ENCODE data around the gene TRIM67.

The TRIM67 gene

DNA sequence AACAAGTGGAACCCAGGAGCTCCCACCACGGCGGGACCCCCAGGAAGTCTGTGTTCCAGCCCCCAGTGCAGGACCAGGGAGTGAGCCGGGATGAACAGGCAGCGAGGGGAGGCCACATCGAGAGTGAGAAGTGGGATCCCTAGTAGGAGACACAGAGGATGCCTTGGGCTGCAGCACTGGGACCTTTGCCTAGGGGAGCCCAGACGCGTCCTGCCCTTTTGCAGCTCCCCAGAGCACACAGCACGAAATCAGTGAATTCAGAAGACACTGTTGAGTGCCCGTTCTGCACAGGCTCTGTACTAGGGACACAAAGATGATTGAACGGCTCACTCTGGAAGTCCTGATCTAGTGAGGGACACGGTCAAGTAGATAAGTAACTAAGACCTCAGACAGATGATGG is 23.5 kb downstream of the TRIM67 start:
- no peak for DNase-seq

DNA sequence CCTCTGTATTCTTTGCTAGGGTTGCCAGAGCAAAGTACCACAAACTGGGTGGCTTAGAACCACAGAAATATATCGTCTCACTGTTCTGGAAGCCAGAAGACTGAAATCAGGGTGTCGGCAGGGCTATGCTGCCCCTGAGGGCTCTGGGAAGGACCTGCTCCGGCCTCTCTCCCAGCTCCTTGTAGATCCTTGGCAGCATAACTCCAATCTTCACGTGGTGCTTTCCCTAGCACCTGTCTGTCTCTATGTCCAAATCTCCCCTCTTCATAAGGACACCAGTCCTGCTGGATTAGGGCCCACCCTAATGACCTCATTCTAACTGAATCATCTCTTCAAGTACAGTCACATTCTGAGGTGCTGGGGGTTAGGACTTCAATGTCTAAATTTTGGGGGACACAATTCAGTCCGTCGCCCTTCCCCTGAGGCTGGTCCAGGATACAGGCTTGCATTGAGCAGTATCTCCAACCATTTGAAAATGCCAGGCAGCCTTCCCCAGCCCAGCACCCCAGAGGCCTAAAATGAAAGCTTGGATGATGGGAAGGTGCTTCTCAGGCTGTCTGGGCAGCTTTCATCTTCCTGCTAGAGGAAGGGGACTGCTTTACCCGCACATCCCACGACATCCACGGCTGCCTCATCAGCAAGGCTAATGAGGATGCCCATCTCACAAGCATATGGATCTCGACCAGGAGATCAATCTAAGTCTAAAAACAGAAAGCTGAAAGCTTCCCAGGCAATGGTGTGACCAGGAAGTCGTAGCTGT is 24.7 kb downstream of the TRIM67 start:
- DNase-seq = no peak

DNA sequence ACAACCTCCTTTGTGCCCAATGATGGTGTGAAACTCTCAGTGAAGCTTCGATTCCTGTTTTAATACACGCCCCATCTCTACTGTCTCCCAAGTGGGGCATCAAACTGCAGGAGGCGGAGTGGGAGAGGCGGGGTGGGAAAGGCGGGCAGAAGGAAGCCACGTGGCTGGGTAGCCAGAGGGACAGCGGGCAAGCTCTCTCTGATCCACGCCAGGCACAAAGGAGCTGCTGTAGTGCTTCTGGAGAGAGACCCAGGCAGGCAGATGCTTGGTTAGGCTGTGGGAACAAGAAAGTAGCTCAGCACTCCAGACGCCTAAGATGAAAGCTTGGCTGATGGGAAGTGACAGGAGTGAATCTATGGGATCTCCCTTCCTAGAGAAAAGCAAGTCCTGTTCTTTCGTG is 25.7 kb downstream of the TRIM67 start:
- DNase-seq = no peak

DNA sequence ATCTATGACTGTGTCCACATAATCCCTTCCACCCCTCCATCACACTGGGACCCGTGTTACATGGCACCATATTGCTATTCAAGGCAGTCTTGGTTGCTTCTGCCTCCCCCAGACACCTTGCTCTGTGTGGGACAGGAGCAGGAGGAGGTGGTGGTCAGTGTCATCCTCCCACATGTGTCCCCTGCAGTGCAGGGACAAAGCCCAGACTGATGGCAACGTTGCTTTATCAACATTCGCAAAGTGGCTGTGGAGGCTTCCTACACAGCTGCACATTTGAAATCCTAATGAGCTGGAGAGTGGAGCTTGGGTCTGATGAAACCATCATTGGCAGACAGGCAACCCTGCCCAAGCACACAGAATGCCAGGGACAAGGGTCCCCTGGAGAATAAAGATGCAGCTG is 26.2 kb downstream of the TRIM67 start:
- DNase-seq = no peak

DNA sequence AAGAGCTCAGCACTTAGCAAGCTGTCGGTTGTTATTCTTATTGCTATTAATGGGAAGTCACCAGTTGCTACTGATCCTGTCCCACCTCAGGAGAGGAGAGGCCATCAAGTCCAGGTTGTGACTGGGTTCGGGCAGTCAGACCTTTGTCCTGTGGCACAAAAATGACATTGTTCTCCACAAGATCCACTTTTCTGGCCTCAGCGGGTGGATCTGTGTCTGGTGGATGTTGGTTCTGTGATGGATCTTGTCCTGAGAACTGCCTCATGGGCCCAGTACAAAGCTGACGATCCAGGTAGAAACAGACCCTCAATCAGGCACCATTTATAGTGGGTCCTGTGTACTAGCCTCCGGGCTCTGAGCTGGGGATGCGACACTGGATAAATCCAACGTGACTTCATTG is 26.9 kb downstream of the TRIM67 start:
- DNase-seq = no peak

DNA sequence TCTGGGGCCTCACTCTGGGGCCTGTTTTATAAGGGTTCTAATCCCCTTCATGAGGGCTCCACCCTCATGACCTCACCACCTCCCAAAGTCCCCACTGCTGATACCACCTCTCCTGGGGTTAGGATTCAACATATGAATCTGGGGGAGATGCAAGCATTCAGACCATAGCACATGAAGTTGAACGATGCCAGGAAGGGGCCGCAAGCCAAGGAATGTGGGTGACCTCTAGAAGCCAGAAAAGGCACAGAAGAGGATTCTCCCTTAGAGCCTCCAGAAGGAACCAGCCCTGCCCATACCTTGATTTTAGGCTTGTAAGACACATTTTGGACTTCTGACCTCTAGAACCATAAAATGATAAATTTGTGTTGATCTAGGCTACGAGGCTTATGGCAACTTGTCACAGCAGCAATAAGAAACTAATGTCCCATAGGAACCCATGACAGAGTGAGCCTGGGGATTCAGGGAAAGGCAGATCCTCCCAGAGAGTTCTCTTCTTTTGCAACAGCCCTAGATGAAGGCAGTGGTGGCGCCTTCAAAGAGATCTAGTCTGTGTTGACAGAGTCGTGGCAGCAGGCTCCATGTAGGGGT is 27.9 kb downstream of the TRIM67 start:
- DNase-seq = no peak

DNA sequence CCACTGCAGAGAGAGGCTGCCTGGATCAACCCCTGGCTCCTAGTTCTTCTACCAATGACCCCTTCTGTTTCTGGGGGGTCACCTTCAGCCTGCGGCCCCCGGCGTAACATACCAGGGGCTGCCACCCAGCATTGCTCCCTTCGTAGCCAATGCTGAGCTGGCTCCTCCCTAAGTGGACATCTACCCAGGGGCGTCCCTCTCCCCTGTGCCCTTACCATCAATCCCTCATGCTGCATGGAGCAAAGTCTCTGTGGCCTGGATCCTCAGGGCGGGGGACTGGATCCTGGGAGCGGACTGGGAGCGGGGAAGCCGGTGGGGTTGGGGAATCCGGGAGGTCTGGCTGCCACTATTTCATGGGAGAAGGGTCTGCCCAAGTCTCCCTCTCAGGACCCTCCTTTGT is 28.6 kb downstream of the TRIM67 start:
- no peak for DNase-seq

DNA sequence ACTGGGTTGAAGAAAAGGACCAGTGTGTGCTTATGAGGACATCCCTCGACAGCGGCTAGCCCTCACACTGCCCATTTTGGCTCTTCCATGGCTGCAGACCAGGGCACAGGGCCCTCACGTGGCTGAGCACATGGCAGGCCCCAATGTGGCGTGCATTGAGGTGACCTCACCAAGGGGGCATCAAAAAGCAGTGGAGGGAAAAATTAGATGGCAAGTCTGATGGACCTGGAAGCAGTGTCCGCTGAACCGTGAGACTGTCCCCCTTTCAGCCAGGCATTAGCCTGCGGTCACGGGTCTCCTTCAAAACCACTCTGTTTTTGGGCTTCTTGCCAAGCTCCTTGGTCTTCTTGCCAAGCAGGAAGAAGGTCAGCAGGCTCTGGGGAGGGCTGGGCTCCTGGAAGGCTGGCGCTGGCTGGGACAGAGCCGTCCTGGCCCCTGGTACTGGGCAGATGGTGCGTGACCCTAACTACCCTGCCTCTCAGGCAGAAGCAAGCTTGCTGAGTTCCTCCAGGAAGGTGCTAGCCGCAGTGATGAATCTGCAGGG is 30.8 kb downstream of the TRIM67 start:
- no peak for DNase-seq

DNA sequence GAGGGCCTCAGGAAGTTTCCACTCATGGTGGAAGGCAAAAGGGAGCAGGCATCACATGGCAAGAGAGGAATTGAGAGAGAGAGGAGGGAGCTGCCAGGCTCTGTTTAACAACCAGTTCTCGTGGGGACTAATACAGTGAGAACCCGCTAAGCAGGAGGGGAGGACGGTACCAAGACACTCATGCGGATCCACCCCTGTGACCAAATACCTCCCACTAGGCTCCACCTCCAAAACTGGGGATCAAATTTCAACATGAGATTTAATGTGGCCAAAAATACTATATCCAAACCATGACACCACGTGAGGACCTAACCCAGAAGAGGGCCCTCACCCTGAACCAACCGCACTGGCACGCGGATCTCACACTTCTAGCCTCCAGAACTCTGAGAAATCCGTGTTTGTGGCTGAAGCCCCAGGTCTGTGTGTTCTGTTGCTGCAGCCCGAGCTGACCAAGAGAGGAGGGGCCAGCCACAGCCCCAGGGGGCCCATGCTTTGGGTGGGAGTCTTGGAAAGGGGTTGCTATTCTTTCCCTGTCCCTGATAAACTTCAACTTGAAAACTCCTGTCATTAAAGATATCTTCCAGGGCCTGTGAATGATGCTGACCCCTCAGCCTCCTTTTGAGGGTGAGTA is 32.0 kb downstream of the TRIM67 start:
- DNase-seq = no peak

DNA sequence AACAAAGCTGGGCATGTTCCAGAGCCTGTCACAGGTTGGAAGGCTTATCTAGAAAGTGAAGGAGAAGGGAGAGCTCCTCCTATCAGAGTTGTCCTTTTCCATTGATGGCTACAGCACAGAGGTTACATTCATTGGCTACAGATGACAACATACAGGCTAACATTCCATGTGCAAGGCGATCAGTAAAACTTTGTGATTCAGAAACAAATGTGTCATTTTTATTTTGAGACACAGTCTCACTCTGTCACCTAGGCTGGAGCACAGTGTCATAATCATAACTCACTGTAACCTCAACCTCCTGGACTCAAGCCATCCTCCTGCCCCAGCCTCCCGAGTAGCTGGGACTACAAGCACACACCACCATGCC is 32.6 kb downstream of the TRIM67 start:
- no peak for DNase-seq

DNA sequence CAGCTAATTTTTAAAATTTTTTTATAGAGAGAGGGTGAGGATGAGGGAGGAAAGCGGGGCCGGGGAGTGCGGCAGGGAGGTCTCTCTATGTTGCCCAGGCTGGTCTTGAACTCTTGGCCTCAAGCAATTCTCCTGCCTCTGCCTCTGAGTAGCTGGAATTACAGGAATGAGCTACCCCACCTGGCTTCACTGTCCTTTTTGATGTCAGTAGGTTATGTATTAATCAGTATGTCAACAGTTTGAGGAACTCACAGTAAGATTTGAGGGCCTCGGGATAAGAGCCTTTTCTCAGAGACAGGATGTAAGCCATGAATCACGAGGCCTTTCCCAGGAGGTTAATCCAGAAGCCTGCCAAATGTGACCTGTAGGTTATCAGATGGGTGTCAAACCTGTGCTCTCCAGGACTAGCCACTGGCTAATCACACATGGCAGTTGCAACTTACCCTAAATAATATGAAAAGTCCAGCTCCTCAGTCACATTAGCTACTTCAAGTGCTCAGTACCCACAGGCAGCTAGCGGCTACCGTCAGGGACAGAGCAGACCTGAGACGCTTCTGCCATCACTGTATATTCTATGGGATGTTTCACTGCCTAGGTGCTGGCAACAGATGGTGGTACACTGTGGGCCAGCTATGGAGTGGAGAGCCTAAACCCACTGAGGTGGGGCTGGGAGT is 33.1 kb downstream of the TRIM67 start:
- DNase-seq = no peak

DNA sequence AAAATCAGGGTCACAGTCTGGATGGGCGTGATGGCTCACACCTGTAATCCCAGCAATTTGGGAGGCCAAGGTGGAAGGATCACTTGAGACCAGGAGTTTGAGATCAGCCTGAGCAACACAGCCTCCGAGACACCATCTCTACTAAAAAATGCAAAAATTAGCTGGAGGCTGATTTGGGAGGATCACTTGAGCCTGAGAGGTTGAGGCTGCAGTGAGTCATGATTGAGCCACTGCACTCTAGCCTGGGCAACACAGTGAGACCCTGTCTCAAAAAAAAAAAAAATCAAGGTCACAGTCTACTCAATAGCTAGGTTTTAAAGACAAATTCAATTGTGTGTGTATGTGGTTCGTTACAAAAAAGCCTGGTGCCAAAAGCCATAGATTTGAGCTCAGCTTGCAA is 34.4 kb downstream of the TRIM67 start:
- no peak for DNase-seq

DNA sequence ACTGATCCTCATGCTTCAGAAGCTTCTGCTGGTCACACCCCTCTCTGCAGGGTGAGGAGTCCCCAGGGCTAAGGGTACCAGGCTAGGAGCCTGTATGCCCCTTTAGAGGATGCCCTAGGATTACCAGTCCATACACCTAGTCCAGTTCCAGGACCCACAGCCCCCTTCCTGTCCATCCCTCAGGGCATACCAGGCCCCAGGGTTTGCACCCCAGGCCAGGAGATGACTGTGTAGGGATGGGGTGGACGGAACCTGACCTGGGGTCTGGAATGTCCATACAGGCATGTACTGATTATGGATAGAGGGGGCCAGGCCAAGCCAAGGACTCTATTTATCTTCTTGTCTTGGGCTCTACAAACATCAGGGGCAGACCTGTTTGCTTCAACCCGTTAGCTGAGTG is 34.9 kb downstream of the TRIM67 start:
- DNase-seq = no peak

DNA sequence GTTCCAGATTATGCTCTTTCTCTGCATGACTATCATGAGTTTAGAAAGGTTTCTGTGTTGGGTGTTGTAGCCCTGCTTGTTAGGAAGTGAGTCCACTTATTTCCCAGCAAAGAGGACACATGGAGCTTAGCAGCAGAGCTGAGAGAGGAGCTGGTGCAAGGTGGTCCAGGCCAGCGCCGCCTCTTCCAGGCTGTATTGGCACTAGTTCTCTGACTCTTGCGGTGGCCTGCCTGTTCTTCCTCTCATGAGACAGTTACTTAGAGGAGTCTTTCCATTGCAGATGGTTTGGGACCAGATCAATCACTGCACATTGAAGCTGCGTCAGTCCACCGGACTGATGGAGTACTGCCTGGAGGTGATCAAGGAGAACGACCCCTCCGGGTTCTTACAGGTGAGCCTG is 38.0 kb downstream of the TRIM67 start:
- DNase-seq = no peak

DNA sequence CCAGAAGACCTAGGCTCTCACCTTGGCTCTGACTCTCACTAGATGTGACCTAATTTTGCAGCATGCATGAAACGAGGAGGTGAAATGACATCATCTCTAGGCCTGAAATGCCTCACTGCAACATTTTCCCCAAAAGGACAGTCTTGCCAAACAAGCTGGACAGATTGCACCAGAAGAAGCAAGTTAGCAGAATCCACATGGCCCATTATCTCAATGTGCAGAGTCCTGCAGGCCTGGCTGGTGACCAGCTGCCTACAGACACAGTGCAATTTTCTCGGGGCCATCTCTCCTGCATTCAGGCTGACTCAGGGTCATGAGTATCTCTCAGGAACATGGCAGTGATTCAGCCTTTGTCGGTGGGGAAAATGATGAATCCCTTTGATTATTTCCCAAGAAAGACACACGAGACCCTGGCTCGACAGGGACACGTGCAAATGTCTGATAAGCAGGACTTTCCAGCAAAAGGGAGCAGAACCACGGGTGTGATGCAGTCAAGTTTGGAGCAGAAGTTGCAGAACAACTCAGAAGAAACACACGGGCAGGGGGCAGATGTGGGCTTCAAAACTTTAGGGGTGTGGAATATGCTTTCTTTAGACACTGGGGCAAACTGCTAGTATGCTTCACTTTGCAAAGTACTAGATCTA is 38.7 kb downstream of the TRIM67 start:
- DNase-seq = no peak

DNA sequence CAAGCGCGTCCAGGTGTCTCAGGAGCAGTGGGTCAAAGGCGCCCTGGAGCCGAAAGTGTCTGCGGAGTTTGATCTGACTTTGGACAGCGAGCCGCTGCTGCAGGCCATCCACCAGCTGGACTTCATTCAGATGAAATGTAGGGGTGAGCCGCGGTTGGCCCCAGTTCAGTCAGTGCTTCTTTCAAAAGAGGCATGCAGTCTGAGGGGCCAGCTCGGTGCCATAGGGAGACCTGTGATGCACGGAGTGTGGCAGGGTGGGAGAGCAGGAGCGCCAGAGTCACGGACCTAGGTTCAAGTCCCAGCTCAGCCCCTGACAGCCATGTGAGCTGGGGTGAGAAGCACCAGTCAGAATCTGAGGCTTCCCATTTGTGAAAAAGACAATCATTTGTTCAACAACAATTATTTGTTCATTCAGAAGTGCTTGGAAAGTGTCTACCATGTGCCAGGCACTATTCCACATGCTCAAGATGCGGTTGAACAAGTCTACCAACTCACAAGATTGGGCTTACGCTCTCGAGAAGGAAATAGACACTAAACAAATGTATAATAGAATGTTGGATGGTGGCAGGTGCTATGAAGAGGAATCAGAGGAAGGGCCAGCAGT is 39.6 kb downstream of the TRIM67 start:
- DNase-seq = no peak

DNA sequence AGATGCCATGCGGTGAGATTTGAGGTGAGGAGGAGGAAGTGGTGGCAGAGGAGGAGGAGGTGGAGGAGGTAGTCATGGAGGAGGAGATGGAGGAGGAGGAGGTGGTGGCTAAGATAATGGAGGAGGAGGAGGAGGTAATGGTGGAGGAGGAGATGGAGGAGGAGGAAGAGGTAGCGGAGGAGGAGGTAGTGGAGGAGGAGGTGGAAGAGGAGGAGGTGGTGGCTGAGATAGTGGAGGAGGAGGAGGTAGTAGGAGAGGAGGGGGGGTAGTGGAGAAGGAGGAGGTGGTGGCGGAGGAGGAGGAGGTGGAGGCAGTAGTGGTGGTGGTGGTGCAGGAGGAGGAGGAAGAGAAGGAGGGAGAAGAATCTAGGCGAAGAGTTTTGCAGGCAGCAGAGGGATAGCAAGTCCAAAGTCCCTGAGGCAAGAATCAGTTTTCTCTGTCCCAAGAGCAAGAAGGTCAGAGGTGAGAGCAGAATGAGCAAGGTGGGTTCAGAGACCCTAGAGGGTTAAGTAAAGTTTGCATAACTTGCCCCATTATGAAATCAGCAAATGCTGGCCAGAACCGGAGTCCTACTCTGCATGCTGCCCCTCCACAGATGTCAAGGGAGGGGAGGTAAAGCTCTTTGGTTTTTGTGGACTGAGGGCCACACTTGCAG is 40.2 kb downstream of the TRIM67 start:
- no peak for DNase-seq

DNA sequence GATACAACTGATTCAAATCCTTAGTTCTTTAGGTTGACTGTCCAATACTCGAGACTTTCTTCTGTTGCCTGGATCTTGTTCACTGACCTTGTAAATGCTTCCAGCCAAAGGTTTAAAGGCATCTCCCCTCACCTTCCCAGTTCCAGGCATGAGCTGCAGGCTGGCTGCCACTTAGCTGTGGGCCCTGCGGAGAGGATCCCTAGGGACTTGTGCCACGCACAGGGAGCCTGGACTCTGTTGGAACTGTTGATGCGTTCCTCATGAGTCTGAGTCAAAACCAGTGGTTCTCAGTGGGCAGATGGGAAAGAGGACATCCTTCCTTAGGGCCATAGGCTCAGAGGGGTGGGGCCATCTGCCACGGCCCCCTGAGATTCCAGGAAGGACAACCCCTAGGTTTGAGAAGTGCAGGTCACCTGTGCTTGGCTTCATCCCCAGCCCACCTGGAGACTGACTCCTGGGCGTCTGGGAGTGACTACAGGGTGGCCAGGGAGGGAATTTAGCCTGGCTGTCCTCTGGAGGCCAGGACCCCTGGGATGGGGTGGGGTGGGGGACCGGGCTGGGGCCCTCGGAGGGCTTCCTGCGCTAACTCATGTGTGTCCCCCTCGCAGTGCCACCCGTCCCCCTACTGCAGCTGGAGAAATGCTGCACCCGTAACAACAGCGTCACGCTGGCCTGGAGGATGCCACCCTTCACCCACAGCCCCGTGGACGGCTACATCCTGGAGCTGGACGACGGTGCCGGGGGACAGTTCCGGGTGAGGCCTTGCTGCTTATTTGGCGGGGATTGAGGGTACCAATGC is 41.6 kb downstream of the TRIM67 start:
- DNase-seq = no peak

DNA sequence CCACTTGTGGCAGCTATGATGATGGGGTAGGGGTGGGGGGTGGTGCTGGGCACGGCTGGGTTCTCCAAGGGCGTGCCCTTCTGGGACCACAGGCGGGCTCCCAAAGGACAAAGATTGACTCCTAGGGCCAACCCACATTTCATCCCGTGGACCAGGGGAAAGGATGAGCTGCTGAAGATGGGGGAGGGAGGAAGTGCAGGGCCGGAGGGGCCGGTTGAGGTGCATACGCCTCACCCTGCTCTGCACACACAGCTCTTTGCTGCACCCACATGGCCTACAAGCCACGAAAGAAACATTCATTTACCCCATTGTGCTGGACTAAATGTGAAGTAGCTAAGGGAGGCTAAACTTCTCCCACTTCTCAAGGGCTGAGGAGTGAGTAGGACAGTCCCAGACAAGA is 45.0 kb downstream of the TRIM67 start:
- no peak for DNase-seq

DNA sequence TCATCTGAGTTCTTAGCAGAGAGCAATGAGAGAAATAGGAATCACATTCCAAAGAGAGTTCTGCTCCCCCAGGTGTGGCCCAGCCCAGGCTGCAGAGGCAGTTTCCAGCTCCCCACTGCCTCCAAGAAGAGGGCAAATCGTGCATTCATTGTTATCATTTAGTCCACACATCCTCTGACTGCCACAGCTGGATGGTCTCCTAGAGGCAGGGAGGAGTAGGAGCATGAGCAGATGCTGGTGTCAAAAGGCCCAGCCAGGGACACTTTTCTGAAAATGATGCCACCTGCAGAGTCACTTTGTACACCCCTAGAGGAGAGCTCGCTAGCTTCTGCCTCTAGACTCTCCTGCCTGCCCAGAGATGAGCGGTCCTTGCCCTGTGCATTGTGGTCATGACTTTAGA is 45.6 kb downstream of the TRIM67 start:
- DNase-seq = no peak

DNA sequence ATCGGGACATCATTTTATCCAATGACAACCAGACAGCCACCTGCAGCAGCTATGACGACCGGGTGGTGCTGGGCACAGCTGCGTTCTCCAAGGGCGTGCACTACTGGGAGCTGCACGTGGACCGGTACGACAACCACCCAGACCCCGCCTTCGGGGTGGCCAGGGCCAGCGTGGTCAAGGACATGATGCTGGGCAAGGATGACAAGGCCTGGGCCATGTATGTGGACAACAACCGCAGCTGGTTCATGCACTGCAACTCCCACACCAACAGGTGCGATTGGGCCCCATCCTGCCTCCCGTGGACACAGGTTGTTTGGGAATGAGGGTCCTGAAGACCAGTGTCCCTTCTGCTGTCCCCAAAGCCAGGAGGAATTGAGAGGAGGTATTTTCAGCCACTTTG is 47.1 kb downstream of the TRIM67 start:
- DNase-seq = no peak
